Body of pancreas (tissue), 4 donors: ENCODE results near the gene TCTN1.
"Not testable (repeated sequence)": the region's sequence is repeated elsewhere in the genome, so short reads cannot be mapped to it uniquely, and the experiment has no call there.

Experiments used
- CTCF ChIP-seq, 7 experiments: fragments of 450-650 bp in 4 of 7; fragments of 200-600 bp in 3 of 7; sonication (generic) in 3 of 7; IDR thresholded peaks; one replicate each; pipeline ENCODE4 v1.5.1; 2016 to 2019; ENCODE audit warnings: antibody characterized with exemption in 7 of 7
- POLR2A ChIP-seq, 3 donors: fragments of 450-650 bp; IDR thresholded peaks; one replicate each; pipeline ENCODE4 v1.6.1; 2016; ENCODE audit warnings: antibody characterized with exemption in 3 of 3, mild to moderate bottlenecking in 2 of 3

GRCh38 chr12:110569838-110570237, 44.1 kb upstream of the TCTN1 start:
- TF ChIP-seq CTCF, POLR2A (IDR thresholded peaks at IDR 0.05): not testable (repeated sequence)
